H9 (cell line): ENCODE results near the gene GDPD2. TPM values are rescaled to one million over a fixed set of nuclear protein-coding genes. Genes with fewer than 3 reads are reported as not detected.

Experiments used
- DNase-seq: peaks from one replicate; pipeline ENCODE4 v3.0.0-alpha.2; 2017
- H2AFZ ChIP-seq: one replicate; pipeline ENCODE4 v1.6.1; 2013; ENCODE audit warnings: mild to moderate bottlenecking, low read length, control low read depth, moderate library complexity
- H2AK5ac ChIP-seq: 2 replicates; pipeline ENCODE4 v1.6.1; 2013; ENCODE audit warnings: low read length, control low read depth, mixed read lengths; ENCODE audit not compliant: insufficient read length
- H2BK120ac ChIP-seq: one replicate; pipeline ENCODE4 v1.6.1; 2013; ENCODE audit warnings: low read depth, mild to moderate bottlenecking, low read length, control low read depth, inconsistent platforms; ENCODE audit not compliant: poor library complexity, severe bottlenecking
- H2BK12ac ChIP-seq: 2 replicates; pipeline ENCODE4 v1.6.1; 2013; ENCODE audit warnings: low read length, control low read depth, mixed read lengths, low read depth; ENCODE audit not compliant: insufficient read length
- H2BK15ac ChIP-seq: 2 replicates; pipeline ENCODE4 v1.6.1; 2013; ENCODE audit warnings: low read depth, low read length, control low read depth
- H2BK20ac ChIP-seq: one replicate; pipeline ENCODE4 v1.6.1; 2013; ENCODE audit warnings: low read depth, mild to moderate bottlenecking, low read length, control low read depth, inconsistent platforms; ENCODE audit not compliant: poor library complexity, severe bottlenecking
- H2BK5ac ChIP-seq: 2 replicates; pipeline ENCODE4 v1.6.1; 2013; ENCODE audit warnings: low read length, control low read depth, mixed read lengths; ENCODE audit not compliant: insufficient read length
- H3K14ac ChIP-seq: 2 replicates; pipeline ENCODE4 v1.6.1; 2013; ENCODE audit warnings: low read length, control low read depth; ENCODE audit not compliant: insufficient read depth
- H3K18ac ChIP-seq: 2 replicates; pipeline ENCODE4 v1.6.1; 2013; ENCODE audit warnings: low read depth, mild to moderate bottlenecking, mixed read lengths, low read length, control low read depth; ENCODE audit not compliant: insufficient read length
- H3K23ac ChIP-seq: 2 replicates; pipeline ENCODE4 v1.6.1; 2013; ENCODE audit warnings: low read length, control low read depth, mixed read lengths, low read depth; ENCODE audit not compliant: insufficient read length
- H3K23me2 ChIP-seq: 2 replicates; pipeline ENCODE4 v1.6.1; 2013; ENCODE audit warnings: low read depth, mild to moderate bottlenecking, mixed read lengths, low read length, control low read depth; ENCODE audit not compliant: insufficient read length, poor library complexity, severe bottlenecking
- H3K27ac ChIP-seq: 2 replicates; pipeline ENCODE4 v1.5.1; 2013; ENCODE audit warnings: low read length, control low read depth, mixed read lengths, low read depth; ENCODE audit not compliant: insufficient read length
- H3K27me3 ChIP-seq: 2 replicates; pipeline ENCODE4 v1.6.1; 2013; ENCODE audit warnings: low read length, control low read depth, inconsistent platforms; ENCODE audit not compliant: insufficient read depth
- H3K4ac ChIP-seq: 2 replicates; pipeline ENCODE4 v1.6.1; 2013; ENCODE audit warnings: low read depth, mild to moderate bottlenecking, control low read depth, inconsistent platforms, low read length, moderate library complexity
- H3K4me1 ChIP-seq: 2 replicates; pipeline ENCODE4 v1.6.1; 2013; ENCODE audit warnings: low read length, control low read depth, inconsistent platforms; ENCODE audit not compliant: insufficient read depth
- H3K4me2 ChIP-seq: 2 replicates; pipeline ENCODE4 v1.6.1; 2013; ENCODE audit warnings: low read length, control low read depth, mixed read lengths; ENCODE audit not compliant: insufficient read length, insufficient read depth
- H3K56ac ChIP-seq: 2 replicates; pipeline ENCODE4 v1.6.1; 2013; ENCODE audit warnings: low read depth, mild to moderate bottlenecking, mixed read lengths, low read length, control low read depth; ENCODE audit not compliant: insufficient read length
- H3K79me1 ChIP-seq: 2 replicates; pipeline ENCODE4 v1.6.1; 2013; ENCODE audit warnings: low read depth, mild to moderate bottlenecking, moderate library complexity, low read length, control low read depth, inconsistent platforms; ENCODE audit not compliant: insufficient read depth, poor library complexity, severe bottlenecking
- H3K79me2 ChIP-seq: 2 replicates; pipeline ENCODE4 v1.6.1; 2013; ENCODE audit warnings: low read length, control low read depth, inconsistent platforms; ENCODE audit not compliant: insufficient read depth
- H3K9ac ChIP-seq: 2 replicates; pipeline ENCODE4 v1.6.1; 2013; ENCODE audit warnings: low read length, control low read depth, mixed read lengths; ENCODE audit not compliant: insufficient read length; ENCODE audit errors: extremely low read depth
- H3K9me3 ChIP-seq: one replicate; pipeline ENCODE4 v1.6.1; 2013; ENCODE audit warnings: low read depth, low read length, inconsistent platforms; ENCODE audit not compliant: control insufficient read depth
- H3T11ph ChIP-seq: one replicate; pipeline ENCODE4 v1.6.1; 2013; ENCODE audit warnings: mild to moderate bottlenecking, low read length, control low read depth, inconsistent platforms
- H4K20me1 ChIP-seq: one replicate; pipeline ENCODE4 v1.6.1; 2013; ENCODE audit not compliant: control insufficient read depth, insufficient read length, insufficient read depth
- H4K5ac ChIP-seq: 2 replicates; pipeline ENCODE4 v1.6.1; 2013; ENCODE audit warnings: low read depth, mild to moderate bottlenecking, mixed read lengths, low read length, control low read depth; ENCODE audit not compliant: insufficient read length
- H4K8ac ChIP-seq: replicated peaks from 2 replicates; pipeline ENCODE4 v1.6.1; 2013; ENCODE audit warnings: low read length, control low read depth, mixed read lengths, low read depth; ENCODE audit not compliant: insufficient read length
- H4K91ac ChIP-seq: 2 replicates; pipeline ENCODE4 v1.6.1; 2013; ENCODE audit warnings: low read depth, mild to moderate bottlenecking, moderate library complexity, mixed read lengths, low read length, control low read depth; ENCODE audit not compliant: insufficient read length
- H3K27ac Mint-ChIP-seq, 3 experiments: 2 replicates in 2 of 3; 3 replicates in 1 of 3; pipeline ENCODE4 v1.8.0; 2020 to 2021; ENCODE audit warnings: mixed read lengths in 3 of 3, mild to moderate bottlenecking in 1 of 3, moderate library complexity in 1 of 3
- H3K27me3 Mint-ChIP-seq: 2 replicates; pipeline ENCODE4 v1.8.0; 2021; ENCODE audit warnings: low read depth, mild to moderate bottlenecking, moderate library complexity, mixed read lengths
- H3K36me3 Mint-ChIP-seq, 3 experiments: 2 replicates in 2 of 3; 3 replicates in 1 of 3; pipeline ENCODE4 v1.8.0; 2020 to 2021; ENCODE audit warnings: low read depth in 3 of 3, mixed read lengths in 3 of 3; ENCODE audit not compliant: insufficient read depth in 1 of 3
- H3K4me1 Mint-ChIP-seq, 2 experiments: 2 replicates each; pipeline ENCODE4 v1.8.0; 2020; ENCODE audit warnings: mixed read lengths in 2 of 2
- H3K4me3 Mint-ChIP-seq, 2 experiments: 2 replicates in 1 of 2; 3 replicates in 1 of 2; pipeline ENCODE4 v1.8.0; 2020 to 2021; ENCODE audit warnings: mild to moderate bottlenecking in 2 of 2, mixed read lengths in 2 of 2, moderate library complexity in 1 of 2
- H3K9me3 Mint-ChIP-seq, 2 experiments: 2 replicates in 1 of 2; 3 replicates in 1 of 2; pipeline ENCODE4 v1.8.0; 2020; ENCODE audit warnings: mild to moderate bottlenecking in 2 of 2, mixed read lengths in 2 of 2, moderate library complexity in 1 of 2
- WGBS: extraction: QIAGEN DNeasy Blood & Tissue Kit; methylation state at CpG from one replicate; pipeline ENCODE4 v1.1.7; 2013; ENCODE audit warnings: missing lambda C conversion rate, low lambda C conversion rate, mixed read lengths; ENCODE audit not compliant: insufficient read length; ENCODE audit errors: extremely low coverage; 5-methylcytosine and 5-hydroxymethylcytosine counted together
- total RNA-seq: library from RNA; stranded (reverse); gene quantifications from 2 replicates; pipeline ENCODE4 v1.2.1, GENCODE V29; 2021
- TF ChIP-seq, protein P1 (sequence below): fragments of 200-600 bp; sonication (generic); conservative IDR thresholded peaks from 3 replicates; pipeline ENCODE4 v1.8.0; 2021; ENCODE audit warnings: antibody characterized with exemption, mild to moderate bottlenecking

GDPD2 gene
- total RNA-seq, 1 experiment from 2014 or later = 13.9 TPM

DNA sequence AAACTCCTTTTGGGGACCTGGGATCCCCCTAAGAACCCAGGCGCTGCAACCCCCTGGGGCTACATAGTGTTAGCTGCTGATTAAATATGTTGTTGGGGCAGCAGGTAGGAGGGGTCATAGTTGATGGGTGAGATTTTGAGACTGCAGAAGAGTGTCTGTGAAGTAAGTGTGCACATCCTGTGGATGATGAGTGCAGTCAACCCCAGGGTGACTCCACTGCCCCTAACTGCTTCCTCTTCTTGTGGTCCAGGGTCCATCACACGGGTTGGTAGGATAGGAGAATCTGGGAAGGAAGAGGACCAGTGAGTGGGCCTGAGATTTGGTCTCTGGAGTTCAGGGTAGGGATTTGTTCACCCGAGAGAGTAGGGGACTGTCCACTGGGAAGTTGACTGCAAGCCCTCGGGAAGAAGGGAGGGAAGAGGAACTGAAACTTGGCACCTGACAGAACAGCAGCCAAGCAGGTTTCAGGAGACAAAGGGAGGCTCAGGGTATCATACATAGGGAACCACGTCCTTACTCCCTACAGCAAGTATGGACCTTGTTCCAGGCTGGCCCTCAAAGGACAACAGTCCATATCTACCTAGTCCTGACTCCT, 30.0 kb downstream of the GDPD2 start:
- no peaks in the 10 kb centered on the region for H3K79me1 ChIP-seq
- no peak overlapping the region for H3K56ac ChIP-seq
- no peak overlapping the region for H4K91ac ChIP-seq
- no peak overlapping the region for H2AK5ac ChIP-seq
- no peak overlapping the region for H3K4ac ChIP-seq
- no peak overlapping the region for H3K23ac ChIP-seq
- no peak overlapping the region for H2AFZ ChIP-seq
- no peak overlapping the region for H2BK20ac ChIP-seq
- DNase-seq = no peak
- H3K4me1 ChIP-seq = no peaks in the 10 kb centered on the region
- Mint-ChIP-seq H3K4me1 (peaks cover 24 to 34% of the 10 kb centered on the region in 2 experiments), H3K36me3 (peaks cover 10 to 24% (median 18%) of the 10 kb centered on the region in 3 experiments), H3K27me3 (no peaks in the 10 kb centered on the region; the same call in none of the 2 replicates), H3K27ac (no peak overlapping the region; a peak in 1 of 7 replicates), H3K4me3 (peak overlapping the region; percentile 75 to 76), H3K9me3 (peaks cover 69 to 75% of the 10 kb centered on the region in 2 experiments)
- peaks cover 4% of the 10 kb centered on the region for H3K23me2 ChIP-seq
- H3K79me2 ChIP-seq = peaks cover 15% of the 10 kb centered on the region
- no peaks in the 10 kb centered on the region for H4K20me1 ChIP-seq
- no peak overlapping the region for H3K9ac ChIP-seq
- H4K8ac ChIP-seq = no peak overlapping the region
- no peak overlapping the region for H2BK120ac ChIP-seq
- TF ChIP-seq, protein P1, sequence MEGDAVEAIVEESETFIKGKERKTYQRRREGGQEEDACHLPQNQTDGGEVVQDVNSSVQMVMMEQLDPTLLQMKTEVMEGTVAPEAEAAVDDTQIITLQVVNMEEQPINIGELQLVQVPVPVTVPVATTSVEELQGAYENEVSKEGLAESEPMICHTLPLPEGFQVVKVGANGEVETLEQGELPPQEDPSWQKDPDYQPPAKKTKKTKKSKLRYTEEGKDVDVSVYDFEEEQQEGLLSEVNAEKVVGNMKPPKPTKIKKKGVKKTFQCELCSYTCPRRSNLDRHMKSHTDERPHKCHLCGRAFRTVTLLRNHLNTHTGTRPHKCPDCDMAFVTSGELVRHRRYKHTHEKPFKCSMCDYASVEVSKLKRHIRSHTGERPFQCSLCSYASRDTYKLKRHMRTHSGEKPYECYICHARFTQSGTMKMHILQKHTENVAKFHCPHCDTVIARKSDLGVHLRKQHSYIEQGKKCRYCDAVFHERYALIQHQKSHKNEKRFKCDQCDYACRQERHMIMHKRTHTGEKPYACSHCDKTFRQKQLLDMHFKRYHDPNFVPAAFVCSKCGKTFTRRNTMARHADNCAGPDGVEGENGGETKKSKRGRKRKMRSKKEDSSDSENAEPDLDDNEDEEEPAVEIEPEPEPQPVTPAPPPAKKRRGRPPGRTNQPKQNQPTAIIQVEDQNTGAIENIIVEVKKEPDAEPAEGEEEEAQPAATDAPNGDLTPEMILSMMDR = no peak
- no peak overlapping the region for H3K27ac ChIP-seq
- H2BK5ac ChIP-seq = no peak overlapping the region
- no peak overlapping the region for H3K14ac ChIP-seq
- H2BK12ac ChIP-seq = no peak overlapping the region
- H3K4me2 ChIP-seq = peak overlapping the region; percentile 22
- no CpG with 5 or more reads among the region's 5 CpGs for WGBS
- no peak overlapping the region for H4K5ac ChIP-seq
- no peaks in the 10 kb centered on the region for H3K27me3 ChIP-seq
- no peak overlapping the region for H3T11ph ChIP-seq
- no peak overlapping the region for H2BK15ac ChIP-seq
- peaks cover 30% of the 10 kb centered on the region for H3K9me3 ChIP-seq
- no peak overlapping the region for H3K18ac ChIP-seq
